Naive B cell (primary cell): ENCODE measurements around the gene MUC6. TPM values are rescaled to one million over a fixed set of nuclear protein-coding genes. Genes with fewer than 3 reads are reported as not detected.
"Not testable (repeated sequence)": the region's sequence is repeated elsewhere in the genome, so short reads cannot be mapped to it uniquely, and the experiment has no call there.

Experiments
- ATAC-seq, 2 donors: fragments of 150-1000 bp; cut with Tn5 transposase; 2 replicates each; pipeline ENCODE4 v1.10.0; 2021; ENCODE audit warnings: low read depth in 2 of 2, mild to moderate bottlenecking in 2 of 2, moderate library complexity in 2 of 2
- DNase-seq: peaks from one replicate; pipeline ENCODE4 v3.0.0; 2022
- H3K27ac Mint-ChIP-seq, 6 donors: one replicate each; pipeline ENCODE4 v1.8.0; 2020 to 2022; ENCODE audit warnings: mild to moderate bottlenecking in 6 of 6, mixed read lengths in 6 of 6, moderate library complexity in 5 of 6, inconsistent platforms in 2 of 6
- H3K27me3 Mint-ChIP-seq, 3 donors: one replicate each; pipeline ENCODE4 v1.8.0; 2021 to 2022; ENCODE audit warnings: mixed read lengths in 3 of 3, mild to moderate bottlenecking in 1 of 3
- H3K36me3 Mint-ChIP-seq, 2 donors: one replicate each; pipeline ENCODE4 v1.8.0; 2020 to 2022; ENCODE audit warnings: mixed read lengths in 2 of 2, inconsistent platforms in 1 of 2, mild to moderate bottlenecking in 1 of 2
- H3K4me1 Mint-ChIP-seq, 3 donors: one replicate each; pipeline ENCODE4 v1.8.0; 2020 to 2022; ENCODE audit warnings: mixed read lengths in 3 of 3, inconsistent platforms in 1 of 3, mild to moderate bottlenecking in 1 of 3, moderate library complexity in 1 of 3
- H3K4me3 Mint-ChIP-seq, 8 donors: one replicate each; pipeline ENCODE4 v1.8.0; 2020 to 2022; ENCODE audit warnings: mild to moderate bottlenecking in 8 of 8, mixed read lengths in 8 of 8, moderate library complexity in 8 of 8, inconsistent platforms in 2 of 8
- H3K9me3 Mint-ChIP-seq, 7 donors: one replicate each; pipeline ENCODE4 v1.8.0; 2020 to 2022; ENCODE audit warnings: mixed read lengths in 7 of 7, mild to moderate bottlenecking in 5 of 7, inconsistent platforms in 2 of 7, moderate library complexity in 1 of 7
- polyA plus RNA-seq, 6 donors: library from polyadenylated mRNA; unstranded; fragments of 300-500 nt; fragmentation: Illumina TruSeq; gene quantifications; one replicate each; pipeline ENCODE4 v1.2.3, GENCODE V29; 2021; ENCODE audit warnings: low read depth in 6 of 6

MUC6 gene
- polyA plus RNA-seq, 6 donors from 2014 or later = 0.04 TPM; not detected in 5

DNA sequence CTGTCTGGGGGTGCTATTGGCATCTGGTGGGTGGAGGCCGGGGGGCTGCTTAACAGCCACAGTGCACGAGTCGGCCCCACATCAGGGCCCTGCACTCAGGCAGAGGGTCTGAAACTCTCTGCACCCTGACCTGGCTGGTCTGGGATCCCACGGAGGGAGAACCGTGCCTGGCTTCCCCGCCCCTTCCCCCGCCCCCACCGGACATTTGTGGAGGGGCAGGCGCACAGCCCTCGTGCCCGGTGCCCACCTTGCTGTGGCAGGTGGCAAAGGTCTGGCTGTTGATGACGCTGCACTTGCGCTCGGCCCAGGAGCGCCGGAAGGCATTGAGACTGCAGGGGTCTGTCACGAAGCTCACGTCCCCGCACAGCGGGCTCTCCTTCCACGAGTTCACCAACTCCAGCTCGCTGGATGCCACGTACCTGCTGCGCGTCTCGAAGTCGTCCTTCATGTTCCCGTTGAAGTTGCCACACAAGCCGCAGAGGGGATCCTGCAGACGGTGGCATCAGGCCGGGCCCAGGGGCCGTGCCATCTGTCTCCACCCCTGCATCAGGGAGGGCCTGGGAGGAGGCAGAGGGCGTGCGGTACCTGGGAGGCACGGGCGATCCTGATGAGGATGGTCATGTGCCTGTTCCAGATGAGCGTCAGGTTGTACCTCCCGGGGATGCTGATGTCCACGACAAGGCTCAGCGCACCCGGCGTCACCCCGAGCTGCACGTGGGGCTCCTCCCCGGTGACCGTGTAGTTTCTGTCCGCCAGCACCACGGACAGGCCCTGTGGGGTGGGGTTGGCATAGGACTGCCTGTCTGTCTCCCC, 11.7 kb downstream of the MUC6 start:
- no peaks in the 10 kb centered on the region for H3K27me3 Mint-ChIP-seq
- H3K9me3 Mint-ChIP-seq = peaks cover 0 to 6% (median 0%) of the 10 kb centered on the region in 7 donors
- peaks cover 0 to 8% (median 2%) of the 10 kb centered on the region in 3 donors for H3K4me1 Mint-ChIP-seq

DNA sequence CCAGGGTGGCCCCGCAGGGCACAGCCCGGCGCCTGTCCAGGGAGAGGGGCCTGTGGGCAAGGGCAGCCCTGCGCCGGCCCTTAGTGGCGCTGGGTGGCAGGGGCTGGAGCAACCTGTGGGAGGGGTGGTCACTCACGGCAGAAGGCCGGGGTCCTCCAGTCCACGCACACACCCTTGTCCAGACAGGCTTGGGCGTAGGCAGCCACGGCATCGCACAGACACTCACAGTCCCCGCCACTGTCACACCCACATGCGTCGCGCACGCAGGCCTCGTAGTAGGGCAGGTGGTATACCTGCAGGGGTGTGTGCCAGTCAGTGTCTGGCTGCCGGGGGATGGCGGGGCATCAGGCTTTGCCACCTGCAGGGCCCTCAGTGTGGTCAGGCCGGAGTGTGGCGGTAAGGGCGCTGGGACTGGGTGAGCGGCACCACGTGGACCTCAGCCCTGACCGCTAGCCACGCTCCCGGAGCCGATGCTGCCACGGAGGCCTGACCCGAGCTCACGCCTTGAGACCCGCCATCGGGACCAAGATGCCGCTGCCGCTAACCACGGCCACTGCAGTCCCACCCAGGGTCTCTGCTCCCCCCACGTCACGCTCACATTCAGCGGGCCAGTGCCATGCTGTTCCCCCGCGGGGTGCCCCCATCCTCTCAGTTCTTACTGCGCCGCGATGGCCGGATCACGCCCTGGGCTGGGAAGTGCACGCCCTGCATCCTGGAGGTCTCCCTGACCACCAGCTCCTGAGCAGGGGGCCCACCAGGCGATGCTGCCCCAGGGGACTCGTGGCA, 12.5 kb downstream of the MUC6 start:
- Mint-ChIP-seq H3K9me3 (peaks cover 0 to 6% (median 0%) of the 10 kb centered on the region in 7 donors), H3K4me3 (no peak overlapping the region), H3K4me1 (peaks cover 0 to 8% (median 2%) of the 10 kb centered on the region in 3 donors), H3K27me3 (no peaks in the 10 kb centered on the region), H3K36me3 (peaks cover 7 to 9% of the 10 kb centered on the region in 2 donors), H3K27ac (no peak overlapping the region)
- no peak for ATAC-seq
- no peak for DNase-seq

More for the DNA sequence above, 11.7 kb downstream of the MUC6 start:
- Mint-ChIP-seq H3K4me3 (no peak overlapping the region), H3K36me3 (peaks cover 7 to 9% of the 10 kb centered on the region in 2 donors), H3K27ac (no peak overlapping the region)
- no peak for ATAC-seq
- DNase-seq = no peak

DNA sequence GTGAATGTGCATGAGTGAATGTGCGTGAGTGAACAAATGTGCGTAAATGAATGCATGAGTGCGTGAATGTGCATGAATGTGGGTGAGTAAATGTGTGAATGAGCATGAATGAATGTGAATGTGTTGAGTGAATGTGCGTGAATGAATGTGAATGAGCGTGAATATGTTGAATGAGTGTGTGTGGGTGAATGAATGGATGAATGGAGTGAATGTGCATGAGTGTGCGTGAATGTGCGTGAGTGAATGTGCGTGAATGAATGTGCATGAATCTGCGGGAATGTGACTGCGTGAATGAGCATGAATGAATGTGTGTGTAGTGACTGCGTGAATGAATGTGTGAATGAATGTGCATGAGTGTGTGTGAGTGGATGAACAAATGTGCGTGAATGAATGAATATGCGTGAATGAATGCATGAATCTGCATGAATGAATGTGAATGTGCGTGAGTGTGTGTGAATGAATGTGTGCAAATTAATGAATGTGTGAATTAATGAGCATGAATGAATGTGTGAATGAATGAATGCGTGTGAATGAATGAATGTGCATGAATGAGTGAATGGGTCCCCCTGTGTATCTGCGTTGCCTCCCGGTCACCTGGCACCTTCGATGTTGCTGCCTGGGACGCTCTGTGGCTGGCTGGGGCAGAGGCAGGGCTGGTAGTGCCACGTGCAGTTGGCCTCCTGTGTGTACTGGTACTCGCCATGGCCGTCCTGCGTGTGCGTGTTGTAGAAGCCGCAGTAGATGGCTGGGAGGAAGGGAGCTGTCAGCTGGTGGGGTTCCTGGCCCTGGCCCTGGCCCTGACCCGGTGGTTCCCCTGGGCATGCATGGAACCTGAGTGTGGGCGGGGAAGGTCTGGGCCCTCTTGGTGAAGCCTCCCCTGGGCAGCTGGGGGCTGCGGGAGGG, 13.4 kb downstream of the MUC6 start:
- H3K9me3 Mint-ChIP-seq = peaks cover 0 to 8% (median 0%) of the 10 kb centered on the region in 7 donors

DNA sequence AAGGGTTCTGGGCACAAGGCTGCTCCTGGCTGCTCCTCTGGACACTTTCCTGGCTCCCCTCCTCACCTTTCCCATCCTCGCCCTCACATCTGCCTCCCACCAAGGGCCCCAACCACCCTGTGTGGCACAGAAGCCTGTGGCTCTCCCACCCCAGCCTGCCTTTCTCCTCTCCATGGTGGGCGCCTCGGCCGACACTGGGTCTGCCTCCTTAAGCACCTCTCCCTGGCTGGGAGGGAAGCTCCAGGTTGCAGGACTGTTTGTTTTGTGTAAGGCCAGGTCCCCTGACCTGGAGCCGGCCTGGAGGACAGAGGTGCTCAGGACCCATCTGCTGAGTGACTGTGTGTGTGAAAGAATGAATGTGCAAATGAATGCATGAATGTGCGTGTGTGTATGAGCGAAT, 14.1 kb downstream of the MUC6 start:
- no peak for ATAC-seq
- H3K4me3 Mint-ChIP-seq = no peak overlapping the region
- no peak for DNase-seq
- peaks cover 0 to 14% (median 0%) of the 10 kb centered on the region in 7 donors for H3K9me3 Mint-ChIP-seq
- H3K36me3 Mint-ChIP-seq = peaks cover 7 to 16% of the 10 kb centered on the region in 2 donors
- no peak overlapping the region for H3K27ac Mint-ChIP-seq
- H3K4me1 Mint-ChIP-seq = peaks cover 4 to 17% (median 9%) of the 10 kb centered on the region in 3 donors
- H3K27me3 Mint-ChIP-seq = no peaks in the 10 kb centered on the region

More for the DNA sequence above, 13.4 kb downstream of the MUC6 start:
- DNase-seq = no peak
- peaks cover 7 to 9% of the 10 kb centered on the region in 2 donors for H3K36me3 Mint-ChIP-seq
- H3K27ac Mint-ChIP-seq = no peak overlapping the region
- peaks cover 2 to 10% (median 2%) of the 10 kb centered on the region in 3 donors for H3K4me1 Mint-ChIP-seq
- H3K4me3 Mint-ChIP-seq = no peak overlapping the region
- no peak for ATAC-seq
- no peaks in the 10 kb centered on the region for H3K27me3 Mint-ChIP-seq

DNA sequence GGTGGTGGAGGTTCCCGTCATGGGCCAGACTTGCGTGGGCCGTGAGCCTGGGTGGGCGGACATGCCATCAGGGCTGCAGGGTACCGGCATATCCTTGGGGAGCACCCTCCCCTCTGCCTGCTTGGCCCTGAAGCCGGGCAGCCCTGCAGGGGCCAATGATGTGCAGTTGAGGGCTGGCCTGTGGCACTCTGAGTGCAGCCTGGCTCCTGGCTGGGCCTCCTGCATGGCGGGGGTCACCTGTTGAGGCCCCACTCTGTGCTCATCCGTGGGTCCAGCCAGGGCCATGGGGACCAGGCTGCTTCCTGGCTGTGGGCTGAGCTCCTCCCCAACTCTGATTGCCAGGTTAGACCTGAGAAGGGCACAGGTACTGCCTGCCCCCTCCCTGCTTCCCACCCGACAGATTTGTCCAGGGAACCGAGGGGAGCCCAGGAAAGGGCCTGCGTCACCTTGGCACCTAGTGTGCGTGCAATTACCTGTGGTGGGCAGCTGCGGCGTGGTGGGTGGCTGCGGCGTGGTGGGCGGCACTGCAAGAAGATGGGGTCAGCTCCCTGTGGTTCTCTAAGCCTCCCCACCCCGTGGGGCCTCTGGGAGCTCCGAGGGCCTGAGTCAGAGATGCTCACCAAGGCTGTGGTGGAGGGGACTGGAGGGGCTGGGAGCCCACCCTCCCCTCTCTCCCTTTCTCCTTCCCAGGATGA, 16.2 kb downstream of the MUC6 start:
- Mint-ChIP-seq H3K4me1 (peaks cover 7 to 35% (median 21%) of the 10 kb centered on the region in 3 donors), H3K36me3 (peaks cover 7 to 22% of the 10 kb centered on the region in 2 donors), H3K9me3 (peaks cover 0 to 25% (median 0%) of the 10 kb centered on the region in 7 donors), H3K27ac (no peak overlapping the region), H3K27me3 (no peaks in the 10 kb centered on the region), H3K4me3 (no peak overlapping the region)
- DNase-seq = no peak
- ATAC-seq = no peak

DNA sequence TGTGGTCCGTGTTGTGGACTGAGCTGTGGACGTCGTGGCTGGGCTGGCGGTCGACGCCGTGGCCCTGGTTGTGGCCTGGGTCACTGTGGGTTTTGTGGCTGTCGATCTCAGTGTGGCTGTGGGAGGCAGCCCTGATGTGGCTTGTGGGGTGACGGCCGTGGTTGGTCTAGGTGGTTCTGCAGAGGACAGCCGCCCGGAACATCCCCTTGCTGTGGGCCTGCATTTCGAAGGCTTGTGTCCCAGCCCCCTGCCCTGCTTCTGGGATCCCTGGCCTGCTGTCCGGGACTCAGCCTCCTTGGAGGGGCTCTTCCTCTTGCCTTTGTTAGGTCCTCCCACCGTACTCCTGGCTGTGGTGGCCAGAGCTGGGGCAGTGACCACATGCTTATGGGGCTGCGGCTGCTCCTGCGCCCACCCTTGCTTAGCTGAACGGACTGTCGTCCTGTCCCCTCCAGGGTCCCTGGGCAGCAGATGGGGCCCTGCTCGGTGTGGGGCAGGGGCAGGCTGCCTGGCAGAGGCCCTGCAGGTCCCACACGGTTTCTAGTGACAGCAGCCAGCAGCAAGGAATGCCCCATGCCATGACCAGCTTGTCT, 17.1 kb downstream of the MUC6 start:
- peaks cover 7 to 22% of the 10 kb centered on the region in 2 donors for H3K36me3 Mint-ChIP-seq
- ATAC-seq (no peak), DNase-seq (no peak)
- H3K4me1 Mint-ChIP-seq = peaks cover 7 to 35% (median 21%) of the 10 kb centered on the region in 3 donors
- H3K4me3 Mint-ChIP-seq = no peak overlapping the region
- H3K9me3 Mint-ChIP-seq = peaks cover 0 to 25% (median 0%) of the 10 kb centered on the region in 7 donors
- H3K27ac Mint-ChIP-seq = no peak overlapping the region
- no peaks in the 10 kb centered on the region for H3K27me3 Mint-ChIP-seq

DNA sequence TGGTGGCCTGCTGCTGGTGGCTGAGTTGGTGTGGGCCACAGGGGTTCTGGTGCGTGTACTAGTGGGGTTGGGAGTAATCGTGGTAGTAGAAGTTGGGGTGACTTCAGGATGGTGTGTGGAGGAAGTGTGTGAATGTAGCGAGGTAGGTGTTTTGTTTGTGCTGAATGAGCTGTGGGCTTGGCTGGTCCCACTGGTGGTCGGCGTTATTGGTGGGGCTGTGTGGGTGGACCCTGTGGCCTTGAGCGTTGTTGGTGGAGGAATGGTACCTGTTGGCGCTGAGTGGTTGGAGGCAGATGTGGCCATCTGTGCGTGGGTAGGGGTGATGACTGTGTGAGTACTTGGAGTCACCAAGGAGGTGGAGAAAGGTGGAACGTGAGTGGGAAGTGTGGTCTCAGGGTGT, 18.4 kb downstream of the MUC6 start:
- Mint-ChIP-seq H3K4me1 (peaks cover 7 to 34% (median 21%) of the 10 kb centered on the region in 3 donors), H3K9me3 (peaks cover 0 to 24% (median 0%) of the 10 kb centered on the region in 7 donors), H3K27ac (peak overlapping the region in 1 of 6 donors; percentile 2), H3K36me3 (peaks cover 5 to 19% of the 10 kb centered on the region in 2 donors), H3K4me3 (peak overlapping the region in 1 of 8 donors; percentile 32), H3K27me3 (no peaks in the 10 kb centered on the region)
- ATAC-seq (no peak), DNase-seq (no peak)

DNA sequence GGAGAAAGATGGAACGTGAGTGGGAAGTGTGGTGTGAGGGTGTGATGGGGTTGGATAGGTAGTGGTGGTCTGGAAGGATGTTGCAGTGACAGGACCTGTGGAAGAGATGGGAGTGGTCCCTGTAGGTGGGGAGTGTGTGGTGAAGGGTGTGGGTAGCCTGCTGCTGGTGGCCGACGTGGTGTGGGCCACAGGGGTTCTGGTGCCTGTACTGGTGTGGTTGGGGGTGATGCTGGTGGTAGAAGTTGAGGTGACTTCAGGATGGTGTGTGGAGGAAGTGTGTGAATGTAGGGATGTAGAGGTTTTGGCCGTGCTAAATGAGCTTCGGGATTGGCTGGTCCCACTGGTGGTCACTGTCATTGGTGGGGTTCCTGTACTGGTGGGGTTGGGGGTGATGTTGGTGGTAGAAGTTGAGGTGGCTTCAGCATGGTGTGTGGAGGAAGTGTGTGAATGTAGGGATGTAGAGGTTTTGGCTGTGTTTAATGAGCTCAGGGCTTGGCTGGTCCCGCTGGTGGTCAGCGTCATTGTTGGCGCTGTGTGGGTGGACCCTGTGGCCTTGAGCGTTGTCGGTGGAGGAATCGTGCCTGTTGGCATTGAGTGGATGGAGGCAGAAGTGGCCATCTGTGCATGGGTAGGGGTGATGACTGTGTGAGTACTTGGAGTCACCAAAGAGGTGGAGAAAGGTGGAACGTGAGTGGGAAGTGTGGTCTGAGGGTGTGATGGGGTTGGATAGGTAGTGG, 19.1 kb downstream of the MUC6 start:
- H3K36me3 Mint-ChIP-seq = peaks cover 0 to 12% of the 10 kb centered on the region in 2 donors
- peaks cover 6 to 27% (median 21%) of the 10 kb centered on the region in 3 donors for H3K4me1 Mint-ChIP-seq
- no peak overlapping the region for H3K4me3 Mint-ChIP-seq
- ATAC-seq = no peak
- DNase-seq = no peak
- H3K9me3 Mint-ChIP-seq = peaks cover 0 to 19% (median 0%) of the 10 kb centered on the region in 7 donors
- H3K27ac Mint-ChIP-seq = peak overlapping the region in 1 of 6 donors; percentile 16
- no peaks in the 10 kb centered on the region for H3K27me3 Mint-ChIP-seq

DNA sequence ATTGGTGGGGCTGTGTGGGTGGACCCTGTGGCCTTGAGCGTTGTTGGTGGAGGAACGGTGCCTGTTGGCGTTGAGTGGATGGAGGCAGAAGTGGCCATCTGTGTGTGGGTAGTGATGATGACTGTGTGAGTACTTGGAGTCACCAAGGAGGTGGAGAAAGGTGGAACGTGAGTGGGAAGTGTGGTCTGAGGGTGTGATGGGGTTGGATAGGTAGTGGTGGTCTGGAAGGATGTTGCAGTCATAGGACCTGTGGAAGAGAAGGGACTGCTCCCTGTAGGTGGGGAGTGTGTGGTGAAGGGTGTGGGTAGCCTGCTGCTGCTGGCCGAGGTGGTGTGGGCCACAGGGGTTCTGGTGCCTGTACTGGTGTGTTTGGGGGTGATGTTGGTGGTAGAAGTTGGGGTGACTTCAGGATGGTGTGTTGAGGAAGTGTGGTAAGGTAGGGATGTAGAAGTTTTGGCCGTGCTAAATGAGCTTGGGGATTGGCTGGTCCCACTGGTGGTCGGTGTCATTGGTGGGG, 19.9 kb downstream of the MUC6 start:
- not testable (repeated sequence) for H3K27me3 Mint-ChIP-seq, DNase-seq, H3K4me3 Mint-ChIP-seq, ATAC-seq
- H3K36me3 Mint-ChIP-seq = peaks cover 0 to 12% of the 10 kb centered on the region in 2 donors
- H3K4me1 Mint-ChIP-seq = peaks cover 5 to 26% (median 21%) of the 10 kb centered on the region in 3 donors
- peaks cover 0 to 19% (median 0%) of the 10 kb centered on the region in 7 donors for H3K9me3 Mint-ChIP-seq
- H3K27ac Mint-ChIP-seq = peak overlapping the region in 2 of 6 donors; percentile 0 to 12

DNA sequence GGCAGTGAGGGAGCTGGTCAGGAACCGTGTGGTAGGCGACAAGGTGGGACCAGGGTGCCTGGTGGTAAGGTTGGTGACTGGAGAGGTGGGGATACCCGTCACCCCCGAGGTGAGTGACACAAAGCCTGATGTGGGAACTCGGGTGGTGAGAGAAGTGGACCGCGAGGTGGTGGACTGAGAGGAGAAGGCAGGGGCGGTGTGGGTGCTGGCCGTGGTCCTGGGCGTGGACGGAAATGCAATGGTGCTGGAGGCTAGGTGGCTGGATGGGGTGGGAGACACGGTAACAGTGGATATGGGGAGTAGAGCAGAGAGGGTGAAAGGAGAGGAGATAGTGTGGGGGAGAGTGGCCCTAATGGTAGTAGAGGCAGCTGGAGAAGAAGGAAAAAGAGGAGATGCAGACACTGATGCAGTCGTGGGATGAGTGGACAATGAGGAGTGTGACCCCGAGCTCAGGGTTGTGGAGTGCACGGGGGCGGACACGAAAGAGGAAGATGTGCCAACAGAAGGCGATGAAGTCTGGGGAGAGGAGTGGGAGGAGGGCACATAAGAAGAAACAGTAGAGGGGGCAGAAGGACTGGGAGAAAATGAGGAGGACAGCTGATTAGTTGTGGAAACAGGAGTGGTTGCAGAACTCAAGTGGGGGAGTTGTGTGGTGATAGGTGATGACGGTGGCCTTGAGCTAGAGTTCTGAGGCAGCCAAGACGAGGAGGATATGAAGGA, 20.5 kb downstream of the MUC6 start:
- no peak for ATAC-seq
- Mint-ChIP-seq H3K4me1 (peaks cover 5 to 26% (median 21%) of the 10 kb centered on the region in 3 donors), H3K27me3 (no peaks in the 10 kb centered on the region), H3K36me3 (peaks cover 0 to 12% of the 10 kb centered on the region in 2 donors), H3K27ac (peak overlapping the region in 2 of 6 donors; percentile 55 to 68), H3K4me3 (no peak overlapping the region), H3K9me3 (peaks cover 0 to 19% (median 0%) of the 10 kb centered on the region in 7 donors)
- no peak for DNase-seq

DNA sequence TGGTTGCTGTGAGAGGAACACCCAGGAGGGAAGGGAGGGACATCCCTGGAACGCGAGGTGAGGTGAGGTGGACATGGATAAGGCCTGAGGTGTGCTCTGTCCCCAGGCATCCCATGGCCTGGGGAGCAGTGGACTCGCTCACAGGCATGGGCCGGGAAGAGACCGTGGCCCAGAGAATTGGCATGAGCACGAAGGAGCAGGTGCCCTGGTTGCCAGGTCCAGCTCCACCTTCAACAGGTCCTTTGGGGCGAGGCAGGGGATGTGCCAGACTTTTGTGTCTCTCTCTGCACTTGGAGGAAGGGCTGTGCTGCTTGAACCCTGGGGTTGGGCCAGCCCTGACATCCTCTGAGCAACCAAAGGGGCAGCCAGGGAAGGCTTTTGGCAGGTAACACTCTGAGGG, 21.5 kb downstream of the MUC6 start:
- DNase-seq (no peak), ATAC-seq (no peak)
- H3K9me3 Mint-ChIP-seq = peaks cover 0 to 19% (median 0%) of the 10 kb centered on the region in 7 donors
- H3K27me3 Mint-ChIP-seq = no peaks in the 10 kb centered on the region
- peaks cover 5 to 26% (median 21%) of the 10 kb centered on the region in 3 donors for H3K4me1 Mint-ChIP-seq
- peak overlapping the region in 1 of 8 donors; percentile 38 for H3K4me3 Mint-ChIP-seq
- H3K27ac Mint-ChIP-seq = no peak overlapping the region
- H3K36me3 Mint-ChIP-seq = peaks cover 7 to 19% of the 10 kb centered on the region in 2 donors
